Skeletal muscle tissue (tissue), 4 donors: Measurements from ENCODE around the gene MSL2. TPM values are rescaled to one million over a fixed set of nuclear protein-coding genes. Genes with fewer than 3 reads are reported as not detected.
"Not testable (repeated sequence)": the region's sequence is repeated elsewhere in the genome, so short reads cannot be mapped to it uniquely, and the experiment has no call there.

ENCODE experiments used
- H3K27ac ChIP-seq: one replicate; pipeline ENCODE4 v1.7.0; 2013; ENCODE audit warnings: mild to moderate bottlenecking, low read depth, low read length, inconsistent platforms
- H3K27me3 ChIP-seq, 3 donors: one replicate each; pipeline ENCODE4 v1.7.0; 2013; ENCODE audit warnings: low read length in 3 of 3; ENCODE audit not compliant: control insufficient read depth in 3 of 3, insufficient read depth in 3 of 3
- H3K36me3 ChIP-seq, 3 donors: one replicate each; pipeline ENCODE4 v1.7.0; 2013; ENCODE audit warnings: low read length in 3 of 3; ENCODE audit not compliant: control insufficient read depth in 3 of 3, insufficient read depth in 3 of 3
- H3K4me1 ChIP-seq, 3 donors: one replicate each; pipeline ENCODE4 v1.7.0; 2013; ENCODE audit warnings: low read length in 3 of 3, mild to moderate bottlenecking in 3 of 3; ENCODE audit not compliant: control insufficient read depth in 3 of 3, insufficient read depth in 3 of 3
- H3K4me3 ChIP-seq, 3 donors: one replicate each; pipeline ENCODE4 v1.7.0; 2013; ENCODE audit warnings: low read length in 3 of 3
- H3K9ac ChIP-seq, 3 donors: one replicate each; pipeline ENCODE4 v1.7.0; 2013; ENCODE audit warnings: low read length in 3 of 3, mild to moderate bottlenecking in 3 of 3, moderate library complexity in 2 of 3, low read depth in 1 of 3
- H3K9me3 ChIP-seq, 3 donors: one replicate each; pipeline ENCODE4 v1.7.0; 2013; ENCODE audit warnings: low read length in 3 of 3; ENCODE audit not compliant: control insufficient read depth in 3 of 3
- total RNA-seq: library from RNA; depleted of rRNA; stranded (reverse); fragments of >200 nt; gene quantifications from one replicate; pipeline ENCODE4 v1.2.3, GENCODE V29; 2014
- donor health status: Osteomylitis.

MSL2 gene
- total RNA-seq, 1 donor from 2014 or later = 16.2 TPM

GRCh38 chr3:136209921-136210320, 13.8 kb upstream of the MSL2 start:
- Histone ChIP-seq H3K4me1 (no peaks in the 10 kb centered on the region), H3K27me3 (peaks cover 0 to 3% (median 0%) of the 10 kb centered on the region in 3 donors), H3K4me3 (no peak overlapping the region), H3K9me3 (no peaks in the 10 kb centered on the region), H3K9ac (no peak overlapping the region), H3K27ac (no peak overlapping the region), H3K36me3 (no peaks in the 10 kb centered on the region)

- H3K4me1 ChIP-seq = no peaks in the 10 kb centered on the region
- H3K9me3 ChIP-seq = no peaks in the 10 kb centered on the region
- H3K36me3 ChIP-seq = no peaks in the 10 kb centered on the region
Measured at GRCh38 chr3:136207489-136208115, 11.5 kb upstream of the MSL2 start.

GRCh38 chr3:136199219-136199618, 3.1 kb upstream of the MSL2 start:
- H3K9me3 ChIP-seq, H3K27ac ChIP-seq, H3K9ac ChIP-seq, H3K27me3 ChIP-seq, H3K4me3 ChIP-seq, H3K36me3 ChIP-seq: not testable (repeated sequence)
- peaks cover 5 to 14% (median 12%) of the 10 kb centered on the region in 3 donors for H3K4me1 ChIP-seq

More at GRCh38 chr3:136207489-136208115, 11.5 kb upstream of the MSL2 start:
- Histone ChIP-seq H3K4me3 (no peak overlapping the region), H3K27ac (no peak overlapping the region), H3K9ac (no peak overlapping the region), H3K27me3 (peaks cover 0 to 3% (median 0%) of the 10 kb centered on the region in 3 donors)

- not testable (repeated sequence) for H3K27me3 ChIP-seq, H3K9ac ChIP-seq, H3K9me3 ChIP-seq, H3K36me3 ChIP-seq, H3K4me3 ChIP-seq
- Histone ChIP-seq H3K27ac (peak overlapping the region; percentile 99), H3K4me1 (peaks cover 5 to 14% (median 12%) of the 10 kb centered on the region in 3 donors)
Measured at GRCh38 chr3:136198462-136199078, 2.4 kb upstream of the MSL2 start.

- Histone ChIP-seq H3K4me1 (peaks cover 7 to 23% (median 13%) of the 10 kb centered on the region in 3 donors), H3K9me3 (no peaks in the 10 kb centered on the region), H3K27ac (peak overlapping the region; percentile 99)
Measured at GRCh38 chr3:136197159-136197793, 1.1 kb upstream of the MSL2 start.

GRCh38 chr3:136196401-136197158, 445 bp upstream of the MSL2 start:
- peak overlapping the region; percentile 85 to 94 (median 89) for H3K4me3 ChIP-seq
- H3K9me3 ChIP-seq = no peaks in the 10 kb centered on the region
- H3K4me1 ChIP-seq = peaks cover 13 to 27% (median 20%) of the 10 kb centered on the region in 3 donors
- H3K27ac ChIP-seq = peak overlapping the region; percentile 99
- no peaks in the 10 kb centered on the region for H3K27me3 ChIP-seq
- peak overlapping the region; percentile 92 to 98 (median 97) for H3K9ac ChIP-seq
- no peaks in the 10 kb centered on the region for H3K36me3 ChIP-seq

More at GRCh38 chr3:136197159-136197793, 1.1 kb upstream of the MSL2 start:
- Histone ChIP-seq H3K4me3 (peak overlapping the region; percentile 85 to 94 (median 89)), H3K27me3 (no peaks in the 10 kb centered on the region), H3K36me3 (no peaks in the 10 kb centered on the region), H3K9ac (peak overlapping the region; percentile 92 to 98 (median 97))

GRCh38 chr3:136195258-136196063, 674 bp downstream of the MSL2 start:
- Histone ChIP-seq H3K9ac (peak overlapping the region; percentile 92 to 99 (median 98)), H3K4me1 (peaks cover 20 to 35% (median 24%) of the 10 kb centered on the region in 3 donors), H3K36me3 (no peaks in the 10 kb centered on the region), H3K27me3 (no peaks in the 10 kb centered on the region), H3K4me3 (peak overlapping the region; percentile 85 to 97 (median 94)), H3K27ac (peak overlapping the region; percentile 99), H3K9me3 (no peaks in the 10 kb centered on the region)

GRCh38 chr3:136194409-136195257, 1.5 kb downstream of the MSL2 start:
- Histone ChIP-seq H3K27me3 (no peaks in the 10 kb centered on the region), H3K4me3 (peak overlapping the region; percentile 85 to 97 (median 94)), H3K4me1 (peaks cover 24 to 35% (median 26%) of the 10 kb centered on the region in 3 donors), H3K9me3 (no peaks in the 10 kb centered on the region), H3K36me3 (no peaks in the 10 kb centered on the region), H3K9ac (peak overlapping the region; percentile 92 to 99 (median 98)), H3K27ac (peak overlapping the region; percentile 99)
